MM.1S (cell line): ENCODE results near the gene DEPDC5.

Experiments
- EZH2 ChIP-seq: fragments of 300-600 bp; sonication (generic); optimal IDR thresholded peaks from 2 replicates; pipeline ENCODE3; 2017; ENCODE audit warnings: low read depth, mild to moderate bottlenecking, antibody characterized with exemption, low read length, mixed read lengths
- TF ChIP-seq, protein P1 (sequence below): fragments of 300-600 bp; sonication (generic); IDR thresholded peaks from 2 replicates; pipeline ENCODE4 v1.5.1; 2016; ENCODE audit warnings: antibody characterized with exemption, low read length, mixed read lengths

DNA sequence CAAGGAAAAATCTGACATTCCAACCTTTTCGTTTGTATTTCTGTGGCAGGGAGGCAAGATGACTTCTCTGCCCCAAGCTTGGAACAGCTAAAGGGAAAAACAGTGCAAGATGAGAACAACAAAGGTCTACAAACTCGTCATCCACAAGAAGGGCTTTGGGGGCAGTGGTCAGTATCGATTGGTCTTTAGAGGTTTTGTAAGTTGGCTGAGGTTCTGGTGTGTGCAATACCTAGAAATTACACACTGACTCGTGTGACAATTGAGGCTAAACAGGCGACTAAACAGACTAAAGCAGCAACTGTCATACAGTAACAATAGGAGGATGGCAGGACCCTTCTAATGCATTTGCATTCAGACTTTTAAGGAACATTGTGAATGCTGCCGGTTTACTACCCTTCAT is 994 bp downstream of the DEPDC5 start:
- TF ChIP-seq, protein P1, sequence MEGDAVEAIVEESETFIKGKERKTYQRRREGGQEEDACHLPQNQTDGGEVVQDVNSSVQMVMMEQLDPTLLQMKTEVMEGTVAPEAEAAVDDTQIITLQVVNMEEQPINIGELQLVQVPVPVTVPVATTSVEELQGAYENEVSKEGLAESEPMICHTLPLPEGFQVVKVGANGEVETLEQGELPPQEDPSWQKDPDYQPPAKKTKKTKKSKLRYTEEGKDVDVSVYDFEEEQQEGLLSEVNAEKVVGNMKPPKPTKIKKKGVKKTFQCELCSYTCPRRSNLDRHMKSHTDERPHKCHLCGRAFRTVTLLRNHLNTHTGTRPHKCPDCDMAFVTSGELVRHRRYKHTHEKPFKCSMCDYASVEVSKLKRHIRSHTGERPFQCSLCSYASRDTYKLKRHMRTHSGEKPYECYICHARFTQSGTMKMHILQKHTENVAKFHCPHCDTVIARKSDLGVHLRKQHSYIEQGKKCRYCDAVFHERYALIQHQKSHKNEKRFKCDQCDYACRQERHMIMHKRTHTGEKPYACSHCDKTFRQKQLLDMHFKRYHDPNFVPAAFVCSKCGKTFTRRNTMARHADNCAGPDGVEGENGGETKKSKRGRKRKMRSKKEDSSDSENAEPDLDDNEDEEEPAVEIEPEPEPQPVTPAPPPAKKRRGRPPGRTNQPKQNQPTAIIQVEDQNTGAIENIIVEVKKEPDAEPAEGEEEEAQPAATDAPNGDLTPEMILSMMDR, result no peak
- no peak for TF ChIP-seq EZH2
